Measurements from ENCODE around the gene SIK1.
A peak's percentile ranks its signal among the peaks of the same experiment; 100 is the strongest.
"Not testable (repeated sequence)": the region's sequence is repeated elsewhere in the genome, so short reads cannot be mapped to it uniquely, and the experiment has no call there.

The SIK1 gene

GRCh38 chr21:43383351-43383750 is 43.6 kb downstream of the SIK1 start:
- not testable (repeated sequence) for DNase-seq

GRCh38 chr21:43382902-43383301 is 44.0 kb downstream of the SIK1 start:
- not testable (repeated sequence) for DNase-seq

GRCh38 chr21:43380852-43381533 is 45.9 kb downstream of the SIK1 start:
- DNase-seq = not testable (repeated sequence)

- DNase-seq = not testable (repeated sequence)
Observed at GRCh38 chr21:43380337-43380736, 46.6 kb downstream of the SIK1 start.

GRCh38 chr21:43379626-43380122 is 47.3 kb downstream of the SIK1 start:
- DNase-seq = peak; percentile 45 to 62 (median 46)

- no peak for DNase-seq
Observed at GRCh38 chr21:43376478-43376882, 50.5 kb downstream of the SIK1 start.

- no peak for DNase-seq
Observed at GRCh38 chr21:43375837-43376477, 51.0 kb downstream of the SIK1 start.

- DNase-seq = no peak
Observed at GRCh38 chr21:43375006-43375836, 51.7 kb downstream of the SIK1 start.

- DNase-seq = no peak
Observed at GRCh38 chr21:43374228-43374885, 52.6 kb downstream of the SIK1 start.

- DNase-seq = no peak
Observed at GRCh38 chr21:43373362-43374227, 53.3 kb downstream of the SIK1 start.

GRCh38 chr21:43372663-43373361 is 54.1 kb downstream of the SIK1 start:
- DNase-seq = no peak

- DNase-seq = no peak
Observed at GRCh38 chr21:43371786-43372185, 55.1 kb downstream of the SIK1 start.

- DNase-seq = no peak
Observed at GRCh38 chr21:43370888-43371570, 55.9 kb downstream of the SIK1 start.

- DNase-seq = no peak
Observed at GRCh38 chr21:43370091-43370658, 56.8 kb downstream of the SIK1 start.

GRCh38 chr21:43369596-43370090 is 57.3 kb downstream of the SIK1 start:
- DNase-seq = no peak

GRCh38 chr21:43369124-43369523 is 57.8 kb downstream of the SIK1 start:
- peak; percentile 77 to 86 (median 83) for DNase-seq

- DNase-seq = no peak
Observed at GRCh38 chr21:43368685-43369084, 58.2 kb downstream of the SIK1 start.

- no peak for DNase-seq
Observed at GRCh38 chr21:43367859-43368258, 59.1 kb downstream of the SIK1 start.

GRCh38 chr21:43367296-43367695 is 59.6 kb downstream of the SIK1 start:
- DNase-seq = no peak

GRCh38 chr21:43366656-43367055 is 60.3 kb downstream of the SIK1 start:
- DNase-seq = no peak

All from suppressor macrophage treated with lipopolysaccharide for 1 hour (primary cell).